ENCODE data around the gene RBM33.

DNA sequence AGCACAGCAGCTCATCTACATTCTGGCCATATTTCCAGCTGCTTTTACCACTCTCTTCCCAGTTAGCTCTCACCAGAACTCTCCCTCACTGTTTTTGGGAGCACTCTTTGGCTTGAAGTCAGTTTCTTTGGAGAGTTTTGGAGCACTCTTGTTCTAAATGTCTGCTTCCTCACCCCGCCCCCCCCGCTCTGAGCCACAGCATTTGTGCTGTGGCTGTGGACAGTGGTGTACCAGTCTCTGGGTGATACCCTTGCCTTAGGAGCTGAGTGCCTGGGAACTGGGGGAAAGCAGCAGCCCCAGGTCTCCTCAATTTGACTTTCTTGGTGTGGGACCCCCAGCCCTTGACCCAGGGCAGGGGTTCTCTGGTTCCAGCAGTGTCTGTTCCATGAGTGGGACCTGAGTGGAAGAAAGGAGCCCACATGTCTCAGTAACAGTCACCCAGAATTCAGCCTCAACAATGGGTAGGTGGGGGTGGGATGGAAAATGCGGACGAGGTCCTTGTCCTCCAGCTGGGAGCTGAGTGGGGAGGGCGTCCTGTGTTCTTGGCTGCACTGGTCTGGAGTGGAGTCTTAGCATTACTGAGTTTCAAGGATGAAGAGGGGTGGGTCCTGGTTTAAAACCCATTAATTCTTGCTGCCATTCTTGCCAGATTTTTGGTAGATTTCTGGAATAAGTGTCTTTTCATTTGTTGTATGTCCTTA is 18.0 kb downstream of the RBM33 start:
- TF ChIP-seq, protein P1, sequence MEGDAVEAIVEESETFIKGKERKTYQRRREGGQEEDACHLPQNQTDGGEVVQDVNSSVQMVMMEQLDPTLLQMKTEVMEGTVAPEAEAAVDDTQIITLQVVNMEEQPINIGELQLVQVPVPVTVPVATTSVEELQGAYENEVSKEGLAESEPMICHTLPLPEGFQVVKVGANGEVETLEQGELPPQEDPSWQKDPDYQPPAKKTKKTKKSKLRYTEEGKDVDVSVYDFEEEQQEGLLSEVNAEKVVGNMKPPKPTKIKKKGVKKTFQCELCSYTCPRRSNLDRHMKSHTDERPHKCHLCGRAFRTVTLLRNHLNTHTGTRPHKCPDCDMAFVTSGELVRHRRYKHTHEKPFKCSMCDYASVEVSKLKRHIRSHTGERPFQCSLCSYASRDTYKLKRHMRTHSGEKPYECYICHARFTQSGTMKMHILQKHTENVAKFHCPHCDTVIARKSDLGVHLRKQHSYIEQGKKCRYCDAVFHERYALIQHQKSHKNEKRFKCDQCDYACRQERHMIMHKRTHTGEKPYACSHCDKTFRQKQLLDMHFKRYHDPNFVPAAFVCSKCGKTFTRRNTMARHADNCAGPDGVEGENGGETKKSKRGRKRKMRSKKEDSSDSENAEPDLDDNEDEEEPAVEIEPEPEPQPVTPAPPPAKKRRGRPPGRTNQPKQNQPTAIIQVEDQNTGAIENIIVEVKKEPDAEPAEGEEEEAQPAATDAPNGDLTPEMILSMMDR (IDR thresholded peaks at IDR 0.05; ENCODE audit: low read length): no peak
- no peak for TF ChIP-seq EZH2 (IDR thresholded peaks at IDR 0.05; ENCODE audit: borderline replicate concordance, low read length)
